SHP77 (cell line): ENCODE results near the gene PLET1.

Experiments
- DNase-seq, 2 experiments: peaks; one replicate each; lab custom pipeline; 2025; lab: John Stamatoyannopoulos, UW

PLET1 gene

GRCh38 chr11:112281726-112282125 is 21.1 kb upstream of the PLET1 start:
- DNase-seq, result no peak

- peak; percentile 63 to 79 for DNase-seq
Observed at GRCh38 chr11:112280268-112281126, 19.8 kb upstream of the PLET1 start.

GRCh38 chr11:112279901-112280267 is 19.2 kb upstream of the PLET1 start:
- DNase-seq, result peak; percentile 31 to 39

GRCh38 chr11:112278803-112279202 is 18.1 kb upstream of the PLET1 start:
- no peak for DNase-seq

- DNase-seq, result no peak
Observed at GRCh38 chr11:112277941-112278340, 17.3 kb upstream of the PLET1 start.

GRCh38 chr11:112277029-112277428 is 16.4 kb upstream of the PLET1 start:
- no peak for DNase-seq

GRCh38 chr11:112274007-112274783 is 13.5 kb upstream of the PLET1 start:
- DNase-seq, result no peak

GRCh38 chr11:112273066-112273465 is 12.4 kb upstream of the PLET1 start:
- DNase-seq, result no peak

- DNase-seq, result no peak
Observed at GRCh38 chr11:112271242-112271641, 10.6 kb upstream of the PLET1 start.

GRCh38 chr11:112270551-112271180 is 10.0 kb upstream of the PLET1 start:
- no peak for DNase-seq

- DNase-seq, result no peak
Observed at GRCh38 chr11:112269139-112269538, 8.5 kb upstream of the PLET1 start.

- no peak for DNase-seq
Observed at GRCh38 chr11:112268406-112268805, 7.7 kb upstream of the PLET1 start.

GRCh38 chr11:112267188-112267591 is 6.5 kb upstream of the PLET1 start:
- DNase-seq, result no peak

- DNase-seq, result no peak
Observed at GRCh38 chr11:112266410-112266778, 5.7 kb upstream of the PLET1 start.

- no peak for DNase-seq
Observed at GRCh38 chr11:112265659-112266409, 5.2 kb upstream of the PLET1 start.

GRCh38 chr11:112255067-112255720 is 5.5 kb downstream of the PLET1 start:
- peak in 1 of 2 experiments; percentile 49 for DNase-seq

- DNase-seq, result no peak
Observed at GRCh38 chr11:112253605-112254242, 6.9 kb downstream of the PLET1 start.

GRCh38 chr11:112249871-112250610 is 10.6 kb downstream of the PLET1 start:
- DNase-seq, result no peak

- DNase-seq, result no peak
Observed at GRCh38 chr11:112248201-112248600, 12.5 kb downstream of the PLET1 start.

GRCh38 chr11:112247201-112247600 is 13.5 kb downstream of the PLET1 start:
- no peak for DNase-seq
